OCI-LY7 (cell line): ENCODE measurements around the gene PITX3. TPM values are rescaled to one million over a fixed set of nuclear protein-coding genes. Genes with fewer than 3 reads are reported as not detected.

ENCODE experiments used
- BruUV-seq: library from RNA; stranded (reverse); fragments of 400-500 nt; replicated peaks from 2 replicates; lab custom pipeline; 2021; lab: Mats Ljungman, UMichigan
- CTCF ChIA-PET: fragments of 300-600 bp; sonication (Branson Sonifier 250); formaldehyde crosslinking; loops from one replicate; lab custom pipeline; 2022; ENCODE audit warnings: antibody characterized with exemption; ENCODE audit not compliant: unreplicated experiment; lab: Charles Lee
- POLR2A ChIA-PET: fragments of 300-600 bp; sonication (Branson Sonifier 250); formaldehyde crosslinking; loops from one replicate; lab custom pipeline; 2022; ENCODE audit warnings: antibody characterized with exemption; lab: Charles Lee
- DNase-seq: peaks from one replicate; pipeline ENCODE4 v3.0.0-alpha.2; 2015; ENCODE audit warnings: low spot score
- H2AFZ ChIP-seq: fragments of 200-600 bp; sonication (generic), shearing (Covaris generic); 2 replicates; pipeline ENCODE4 v1.6.1; 2014; ENCODE audit warnings: mild to moderate bottlenecking, antibody characterized with exemption, low read length, moderate library complexity
- H3K27ac ChIP-seq: fragments of 200-600 bp; sonication (generic); 2 replicates; pipeline ENCODE4 v1.5.1; 2014; ENCODE audit warnings: mixed run types, low read depth, mild to moderate bottlenecking, moderate library complexity, low read length, inconsistent platforms; ENCODE audit not compliant: poor library complexity, severe bottlenecking
- H3K36me3 ChIP-seq: fragments of 200-600 bp; sonication (generic); 2 replicates; pipeline ENCODE4 v1.6.1; 2014; ENCODE audit warnings: mild to moderate bottlenecking, antibody characterized with exemption, low read length, moderate library complexity, mixed read lengths; ENCODE audit not compliant: insufficient read depth
- H3K4me1 ChIP-seq: fragments of 200-600 bp; sonication (generic); 2 replicates; pipeline ENCODE4 v1.5.1; 2014; ENCODE audit warnings: mild to moderate bottlenecking, low read length; ENCODE audit not compliant: insufficient read depth, poor library complexity, severe bottlenecking
- H3K4me2 ChIP-seq: fragments of 200-600 bp; sonication (generic); 2 replicates; pipeline ENCODE4 v1.6.1; 2014; ENCODE audit warnings: mild to moderate bottlenecking, low read length
- H3K4me3 ChIP-seq: fragments of 200-600 bp; sonication (generic); 2 replicates; pipeline ENCODE4 v1.5.1; 2014; ENCODE audit warnings: mild to moderate bottlenecking, low read depth, low read length; ENCODE audit not compliant: poor library complexity, severe bottlenecking
- H3K79me2 ChIP-seq: fragments of 200-600 bp; sonication (generic); 2 replicates; pipeline ENCODE4 v1.6.1; 2016; ENCODE audit warnings: low read depth, mild to moderate bottlenecking, low read length, moderate library complexity, mixed read lengths; ENCODE audit not compliant: insufficient read depth
- H3K9me2 ChIP-seq: fragments of 200-600 bp; sonication (generic); 2 replicates; pipeline ENCODE4 v1.6.1; 2016; ENCODE audit warnings: mild to moderate bottlenecking, low read length, mixed read lengths; ENCODE audit not compliant: insufficient read depth
- H3K9me3 ChIP-seq: fragments of 200-600 bp; sonication (generic); 2 replicates; pipeline ENCODE4 v1.6.1; 2014; ENCODE audit warnings: mild to moderate bottlenecking, mixed run types, low read length, mixed read lengths
- H4K20me1 ChIP-seq: fragments of 200-600 bp; sonication (generic); 2 replicates; pipeline ENCODE4 v1.6.1; 2014; ENCODE audit warnings: mild to moderate bottlenecking, antibody characterized with exemption, low read length, moderate library complexity, mixed read lengths; ENCODE audit not compliant: insufficient read depth
- EZH2phosphoT487 ChIP-seq: fragments of 200-600 bp; sonication (generic); IDR thresholded peaks from 2 replicates; pipeline ENCODE4 v1.6.1; 2018; ENCODE audit warnings: low read depth, borderline replicate concordance, mild to moderate bottlenecking, mixed run types, antibody characterized with exemption, low read length, moderate library complexity, mixed read lengths
- intact Hi-C: fragments of 100-400 bp; cut with micrococcal nuclease; formaldehyde crosslinking; loops from one replicate; pipeline ENCODE4 v1.10.0; 2022; ENCODE audit not compliant: unreplicated experiment
- total RNA-seq, 2 experiments: library from RNA; depleted of rRNA in 1 of 2; stranded (reverse); fragments of >200 nt in 1 of 2; shearing (Covaris generic) in 1 of 2; gene quantifications; 2 replicates each; pipeline ENCODE4 v1.2.3, GENCODE V29; 2014 to 2022
- TF ChIP-seq, protein P1 (sequence below): fragments of 200-600 bp; sonication (generic); conservative IDR thresholded peaks from 2 replicates; pipeline ENCODE4 v1.5.1; 2014; ENCODE audit warnings: mild to moderate bottlenecking, antibody characterized with exemption, low read length, moderate library complexity, mixed read lengths

The PITX3 gene
- total RNA-seq, 2 experiments from 2014 or later = not detected

DNA sequence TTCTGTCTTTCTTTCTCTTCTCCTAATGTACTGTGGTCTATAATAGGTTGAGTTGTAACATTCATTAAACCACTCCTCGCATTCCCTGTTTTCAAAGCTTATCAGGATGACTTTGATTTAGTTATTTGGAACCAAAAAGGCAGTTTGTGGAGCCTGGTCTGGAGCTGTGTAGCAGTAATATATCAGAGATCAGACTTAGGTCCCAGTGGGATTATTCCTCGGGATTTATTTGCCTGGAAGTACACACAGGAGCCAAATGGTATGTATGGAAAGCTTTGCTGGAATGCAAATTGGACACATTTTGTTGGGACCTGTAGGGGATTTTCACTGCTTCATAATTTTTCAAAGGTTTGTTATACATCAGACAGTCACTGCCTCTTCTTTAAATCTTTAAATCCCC is 44.9 kb upstream of the PITX3 start:
- H3K27ac ChIP-seq = no peak overlapping the region
- peaks cover under 1% of the 10 kb centered on the region for H3K4me1 ChIP-seq
- intact Hi-C loops = no loop called here
- peaks cover 9% of the 10 kb centered on the region; the same call in 1 of the 2 replicates for H3K36me3 ChIP-seq
- no peak overlapping the region for H3K4me2 ChIP-seq
- DNase-seq = no peak
- no peaks in the 10 kb centered on the region for H3K9me2 ChIP-seq
- H4K20me1 ChIP-seq = no peaks in the 10 kb centered on the region
- no peak overlapping the region for H2AFZ ChIP-seq
- H3K4me3 ChIP-seq = no peak overlapping the region
- TF ChIP-seq, protein P1, sequence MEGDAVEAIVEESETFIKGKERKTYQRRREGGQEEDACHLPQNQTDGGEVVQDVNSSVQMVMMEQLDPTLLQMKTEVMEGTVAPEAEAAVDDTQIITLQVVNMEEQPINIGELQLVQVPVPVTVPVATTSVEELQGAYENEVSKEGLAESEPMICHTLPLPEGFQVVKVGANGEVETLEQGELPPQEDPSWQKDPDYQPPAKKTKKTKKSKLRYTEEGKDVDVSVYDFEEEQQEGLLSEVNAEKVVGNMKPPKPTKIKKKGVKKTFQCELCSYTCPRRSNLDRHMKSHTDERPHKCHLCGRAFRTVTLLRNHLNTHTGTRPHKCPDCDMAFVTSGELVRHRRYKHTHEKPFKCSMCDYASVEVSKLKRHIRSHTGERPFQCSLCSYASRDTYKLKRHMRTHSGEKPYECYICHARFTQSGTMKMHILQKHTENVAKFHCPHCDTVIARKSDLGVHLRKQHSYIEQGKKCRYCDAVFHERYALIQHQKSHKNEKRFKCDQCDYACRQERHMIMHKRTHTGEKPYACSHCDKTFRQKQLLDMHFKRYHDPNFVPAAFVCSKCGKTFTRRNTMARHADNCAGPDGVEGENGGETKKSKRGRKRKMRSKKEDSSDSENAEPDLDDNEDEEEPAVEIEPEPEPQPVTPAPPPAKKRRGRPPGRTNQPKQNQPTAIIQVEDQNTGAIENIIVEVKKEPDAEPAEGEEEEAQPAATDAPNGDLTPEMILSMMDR = no peak
- TF ChIP-seq EZH2phosphoT487 = no peak
- no peaks in the 10 kb centered on the region for H3K79me2 ChIP-seq
- no TSS peak for BruUV-seq
- POLR2A ChIA-PET = interaction anchor here (0.8 kb wide), 1 partner anchor 16 kb away, joined by 4 read pairs; no protein-coding TSS in a partner anchor
- CTCF ChIA-PET = interaction anchor here (1.1 kb wide), 1 partner anchor 41 kb away, joined by 4 read pairs; the partner anchor contains the start of gene GBF1
- no peaks in the 10 kb centered on the region for H3K9me3 ChIP-seq

DNA sequence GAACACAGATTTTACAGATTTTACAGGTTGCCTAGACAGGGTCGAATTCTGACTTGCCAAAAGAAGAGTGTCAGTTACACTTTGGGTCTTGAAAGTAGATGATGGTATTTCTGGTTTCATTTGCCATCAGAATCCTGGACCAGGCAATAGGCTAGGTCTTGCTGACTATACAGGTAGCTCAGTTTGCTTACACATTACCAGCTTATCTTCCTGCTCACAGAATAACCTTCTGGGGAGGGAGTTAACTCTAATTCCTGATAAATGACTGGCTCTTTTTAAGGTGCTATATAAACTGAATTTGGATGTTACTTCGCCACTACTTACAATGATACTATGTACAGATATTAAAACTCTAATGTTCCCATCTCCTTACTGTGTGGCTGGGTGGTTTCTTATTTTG is 43.8 kb upstream of the PITX3 start:
- no peak for DNase-seq
- intact Hi-C loops = no loop called here
- ChIA-PET CTCF (no interaction called here), POLR2A (interaction anchor here (0.6 to 1.0 kb wide), 3 partner anchors 55 to 724 kb away, joined by 3 to 4 read pairs (median 4); partner anchors contain the start of gene CUEDC2)
- TF ChIP-seq EZH2phosphoT487 = no peak
- TF ChIP-seq, protein P1 = no peak
- Histone ChIP-seq H3K9me3 (no peaks in the 10 kb centered on the region), H3K36me3 (peaks cover 9% of the 10 kb centered on the region; the same call in 1 of the 2 replicates), H4K20me1 (no peaks in the 10 kb centered on the region), H3K4me3 (no peak overlapping the region), H3K4me1 (peaks cover 12% of the 10 kb centered on the region), H3K27ac (no peak overlapping the region), H3K4me2 (no peak overlapping the region), H3K9me2 (no peaks in the 10 kb centered on the region), H2AFZ (no peak overlapping the region), H3K79me2 (no peaks in the 10 kb centered on the region)
- BruUV-seq = no TSS peak

DNA sequence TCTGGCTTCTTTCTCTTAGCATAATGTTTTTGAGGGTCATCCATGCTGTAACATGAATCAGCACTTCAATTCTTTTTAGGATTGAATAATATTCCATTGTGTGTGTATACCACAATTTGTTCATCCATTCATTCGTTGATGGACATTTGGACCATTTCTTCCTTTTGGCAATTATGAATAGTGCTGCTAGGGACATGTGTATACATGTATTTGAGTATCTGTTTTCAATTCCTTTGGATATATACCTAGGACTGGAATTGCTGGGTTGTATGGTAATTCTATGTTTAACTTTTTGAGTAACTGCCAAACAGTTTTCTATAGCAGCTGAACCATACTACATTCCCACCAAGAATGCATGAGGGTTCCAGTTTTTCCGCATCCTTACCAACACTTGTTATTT is 43.2 kb upstream of the PITX3 start:
- Histone ChIP-seq H3K4me2 (no peak overlapping the region), H3K9me2 (no peaks in the 10 kb centered on the region), H4K20me1 (no peaks in the 10 kb centered on the region), H3K79me2 (no peaks in the 10 kb centered on the region), H3K27ac (no peak overlapping the region), H3K4me3 (no peak overlapping the region), H3K4me1 (peaks cover 14% of the 10 kb centered on the region), H3K36me3 (peaks cover 9% of the 10 kb centered on the region; the same call in 1 of the 2 replicates), H3K9me3 (no peaks in the 10 kb centered on the region), H2AFZ (no peak overlapping the region)
- intact Hi-C loops = no loop called here
- ChIA-PET CTCF (no interaction called here), POLR2A (interaction anchor here (0.9 to 1.1 kb wide), 3 partner anchors 16 to 148 kb away, joined by 3 to 4 read pairs (median 3); partner anchors contain the start of gene CUEDC2)
- no peak for DNase-seq
- TF ChIP-seq, protein P1 = no peak
- TF ChIP-seq EZH2phosphoT487 = no peak
- BruUV-seq = no TSS peak
